Neural cell (in vitro differentiated cells): ENCODE measurements around the gene RIPK1. TPM values are rescaled to one million over a fixed set of nuclear protein-coding genes. Genes with fewer than 3 reads are reported as not detected.

ENCODE experiments used
- H2AFZ ChIP-seq: fragments of 200-600, 300-800 bp; sonication (generic), shearing (Covaris generic); 2 replicates; pipeline ENCODE4 v1.6.0; 2014; ENCODE audit warnings: low read depth, mild to moderate bottlenecking, antibody characterized with exemption, low read length, moderate library complexity
- H3F3A ChIP-seq: fragments of 200-600 bp; shearing (Covaris generic); 2 replicates; pipeline ENCODE4 v1.6.1; 2016; ENCODE audit warnings: mild to moderate bottlenecking, moderate library complexity, mixed read lengths, antibody characterized with exemption, low read length; ENCODE audit not compliant: insufficient read depth, poor library complexity, severe bottlenecking
- H3K27ac ChIP-seq: fragments of 200-600, 300-800 bp; sonication (generic), shearing (Covaris generic); 2 replicates; pipeline ENCODE4 v1.5.1; 2014; ENCODE audit warnings: mild to moderate bottlenecking, low read length, moderate library complexity
- H3K27me3 ChIP-seq: fragments of 300-800, 200-600 bp; sonication (generic), shearing (Covaris generic); 2 replicates; pipeline ENCODE4 v1.6.0; 2014; ENCODE audit warnings: mild to moderate bottlenecking, low read depth, low read length, moderate library complexity; ENCODE audit not compliant: insufficient read depth
- H3K36me3 ChIP-seq: fragments of 300-800, 200-600 bp; sonication (generic), shearing (Covaris generic); 2 replicates; pipeline ENCODE4 v1.5.1; 2014; ENCODE audit warnings: mild to moderate bottlenecking, antibody characterized with exemption, low read length, moderate library complexity; ENCODE audit not compliant: insufficient read depth
- H3K4me2 ChIP-seq: fragments of 300-800, 200-600 bp; sonication (generic), shearing (Covaris generic); 2 replicates; pipeline ENCODE4 v1.6.0; 2014; ENCODE audit warnings: mild to moderate bottlenecking, low read length
- H3K4me3 ChIP-seq: fragments of 300-800, 200-600 bp; sonication (generic), shearing (Covaris generic); 2 replicates; pipeline ENCODE4 v1.5.1; 2014; ENCODE audit warnings: mild to moderate bottlenecking, low read length, moderate library complexity
- H3K79me2 ChIP-seq: fragments of 200-600 bp; shearing (Covaris generic); replicated peaks from 2 replicates; pipeline ENCODE4 v1.6.0; 2014; ENCODE audit warnings: mild to moderate bottlenecking, low read length, moderate library complexity; ENCODE audit not compliant: insufficient read depth
- H3K9ac ChIP-seq: fragments of 300-800, 200-600 bp; sonication (generic), shearing (Covaris generic); 2 replicates; pipeline ENCODE4 v1.6.1; 2016; ENCODE audit warnings: mild to moderate bottlenecking, low read length, mixed read lengths
- H3K9me2 ChIP-seq: fragments of 200-600 bp; shearing (Covaris generic); 2 replicates; pipeline ENCODE4 v1.6.1; 2016; ENCODE audit warnings: mild to moderate bottlenecking, low read length, mixed read lengths; ENCODE audit not compliant: insufficient read depth
- H3K9me3 ChIP-seq: fragments of 200-600, 300-800 bp; sonication (generic), shearing (Covaris generic); 2 replicates; pipeline ENCODE4 v1.6.1; 2016; ENCODE audit warnings: mild to moderate bottlenecking, mixed run types, low read length, moderate library complexity, mixed read lengths
- H4K20me1 ChIP-seq: fragments of 200-600 bp; shearing (Covaris generic); 2 replicates; pipeline ENCODE4 v1.6.1; 2016; ENCODE audit warnings: mild to moderate bottlenecking, mixed run types; ENCODE audit not compliant: insufficient read depth
- CTCF ChIP-seq: fragments of 450-650 bp; IDR thresholded peaks from 2 replicates; pipeline ENCODE4 v1.5.1; 2014; ENCODE audit warnings: antibody characterized with exemption, mild to moderate bottlenecking, moderate library complexity; ENCODE audit not compliant: poor library complexity, severe bottlenecking
- EP300 ChIP-seq: fragments of 450-650 bp; conservative IDR thresholded peaks from 2 replicates; pipeline ENCODE4 v1.6.1; 2014; ENCODE audit warnings: antibody characterized with exemption, mild to moderate bottlenecking, moderate library complexity; ENCODE audit not compliant: poor library complexity, severe bottlenecking
- EZH2 ChIP-seq: fragments of 200-600, 300-800 bp; shearing (Covaris generic), sonication (generic); IDR thresholded peaks from 2 replicates; pipeline ENCODE4 v1.6.1; 2014; ENCODE audit warnings: antibody characterized with exemption, low read length, borderline replicate concordance, mild to moderate bottlenecking; ENCODE audit not compliant: insufficient read depth, poor library complexity, severe bottlenecking
- MXI1 ChIP-seq: fragments of 450-650 bp; conservative IDR thresholded peaks from 2 replicates; pipeline ENCODE4 v1.6.1; 2014; ENCODE audit warnings: antibody characterized with exemption, mild to moderate bottlenecking; ENCODE audit not compliant: poor library complexity, severe bottlenecking
- POLR2AphosphoS5 ChIP-seq: IDR thresholded peaks from 2 replicates; pipeline ENCODE4 v1.6.1; 2012
- RAD21 ChIP-seq: fragments of 450-650 bp; conservative IDR thresholded peaks from 2 replicates; pipeline ENCODE4 v1.6.1; 2014; ENCODE audit warnings: antibody characterized with exemption, mild to moderate bottlenecking, moderate library complexity
- SMC3 ChIP-seq: fragments of 450-650 bp; conservative IDR thresholded peaks from 2 replicates; pipeline ENCODE4 v1.6.1; 2014; ENCODE audit warnings: antibody characterized with exemption, mild to moderate bottlenecking, moderate library complexity; ENCODE audit not compliant: poor library complexity
- TAF1 ChIP-seq: IDR thresholded peaks from 2 replicates; pipeline ENCODE4 v1.6.1; 2012; ENCODE audit warnings: low read depth
- polyA plus RNA-seq: library from polyadenylated mRNA; depleted of rRNA; stranded (reverse); fragments of >200 nt; gene quantifications from 2 replicates; pipeline ENCODE4 v1.2.3, GENCODE V29; 2014
- TF ChIP-seq, protein P1 (sequence below): IDR thresholded peaks from 2 replicates; pipeline ENCODE4 v1.6.1; 2012; ENCODE audit warnings: borderline replicate concordance

RIPK1 gene
- polyA plus RNA-seq, 1 donor from 2014 or later: 8.5 TPM

DNA sequence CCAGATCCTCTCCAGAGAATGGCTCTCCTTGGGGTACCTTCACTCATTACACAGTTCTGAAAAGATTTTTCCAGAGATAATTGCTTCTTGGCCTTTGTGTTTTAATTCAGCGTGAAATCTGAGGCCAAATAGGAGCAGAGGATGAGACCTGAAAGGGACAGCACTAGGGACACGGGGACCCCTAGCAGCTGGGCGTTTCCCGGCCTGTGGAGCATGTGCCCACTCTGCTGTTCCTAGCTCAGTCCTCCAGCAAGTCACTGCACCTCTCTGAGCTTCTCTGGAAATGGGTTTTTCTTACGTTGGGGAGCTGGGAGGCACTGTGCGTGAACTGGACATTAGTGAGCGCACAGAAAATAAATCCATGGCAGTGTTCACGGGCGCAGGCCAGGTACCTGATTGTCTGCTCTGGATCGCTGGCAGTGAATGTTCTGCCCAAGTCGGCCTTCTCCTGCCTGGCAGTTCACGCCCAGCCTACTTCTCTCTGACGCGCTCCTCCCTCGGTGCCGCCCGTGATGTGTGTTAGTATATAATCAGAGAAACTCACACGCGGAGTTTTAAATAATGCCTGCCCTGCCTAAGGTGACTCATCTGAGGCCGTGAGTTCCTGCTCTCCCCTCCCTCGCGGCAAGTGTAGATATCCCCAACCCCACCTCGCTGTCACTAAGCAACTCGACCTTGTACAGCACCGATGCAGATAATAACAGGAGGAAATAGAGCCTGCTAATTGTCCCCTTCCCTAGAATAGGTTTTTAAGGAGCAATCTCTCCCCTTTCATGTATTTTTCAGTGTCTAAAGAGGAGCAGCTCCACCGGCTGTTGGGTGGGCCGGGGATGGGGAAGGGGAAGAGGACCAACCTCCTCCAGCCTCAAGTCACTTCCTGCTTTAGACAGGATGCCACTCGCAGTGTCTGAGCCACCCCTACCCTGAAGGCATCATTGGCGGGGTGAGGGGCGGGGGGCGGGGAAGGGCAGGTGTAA is 91.8 kb downstream of the RIPK1 start:
- Histone ChIP-seq H3K36me3 (no peaks in the 10 kb centered on the region), H3F3A (no peaks in the 10 kb centered on the region), H3K9ac (no peak overlapping the region), H3K79me2 (peaks cover 38% of the 10 kb centered on the region), H3K27ac (no peak overlapping the region), H3K4me2 (no peak overlapping the region), H3K27me3 (no peaks in the 10 kb centered on the region), H4K20me1 (no peaks in the 10 kb centered on the region), H2AFZ (no peak overlapping the region), H3K9me3 (no peaks in the 10 kb centered on the region), H3K4me3 (peak overlapping the region; percentile 3), H3K9me2 (no peaks in the 10 kb centered on the region)
- TF ChIP-seq SMC3: no peak
- no peak for TF ChIP-seq EZH2
- TF ChIP-seq POLR2AphosphoS5: peak; percentile 23
- TF ChIP-seq CTCF: no peak
- TF ChIP-seq MXI1: no peak

- Histone ChIP-seq H3K27ac (peak overlapping the region; percentile 84), H3K9ac (peak overlapping the region; percentile 94), H3K9me3 (no peaks in the 10 kb centered on the region), H3K4me2 (peak overlapping the region; percentile 44), H3K79me2 (peaks cover 26% of the 10 kb centered on the region), H4K20me1 (no peaks in the 10 kb centered on the region), H3K36me3 (no peaks in the 10 kb centered on the region), H3K9me2 (no peaks in the 10 kb centered on the region), H3K27me3 (no peaks in the 10 kb centered on the region), H2AFZ (no peak overlapping the region), H3K4me3 (peak overlapping the region; percentile 90), H3F3A (no peaks in the 10 kb centered on the region)
- TF ChIP-seq CTCF (no peak), EP300 (no peak), MXI1 (no peak), SMC3 (no peak), EZH2 (no peak), RAD21 (no peak), TAF1 (no peak), POLR2AphosphoS5 (no peak)
- TF ChIP-seq, protein P1, sequence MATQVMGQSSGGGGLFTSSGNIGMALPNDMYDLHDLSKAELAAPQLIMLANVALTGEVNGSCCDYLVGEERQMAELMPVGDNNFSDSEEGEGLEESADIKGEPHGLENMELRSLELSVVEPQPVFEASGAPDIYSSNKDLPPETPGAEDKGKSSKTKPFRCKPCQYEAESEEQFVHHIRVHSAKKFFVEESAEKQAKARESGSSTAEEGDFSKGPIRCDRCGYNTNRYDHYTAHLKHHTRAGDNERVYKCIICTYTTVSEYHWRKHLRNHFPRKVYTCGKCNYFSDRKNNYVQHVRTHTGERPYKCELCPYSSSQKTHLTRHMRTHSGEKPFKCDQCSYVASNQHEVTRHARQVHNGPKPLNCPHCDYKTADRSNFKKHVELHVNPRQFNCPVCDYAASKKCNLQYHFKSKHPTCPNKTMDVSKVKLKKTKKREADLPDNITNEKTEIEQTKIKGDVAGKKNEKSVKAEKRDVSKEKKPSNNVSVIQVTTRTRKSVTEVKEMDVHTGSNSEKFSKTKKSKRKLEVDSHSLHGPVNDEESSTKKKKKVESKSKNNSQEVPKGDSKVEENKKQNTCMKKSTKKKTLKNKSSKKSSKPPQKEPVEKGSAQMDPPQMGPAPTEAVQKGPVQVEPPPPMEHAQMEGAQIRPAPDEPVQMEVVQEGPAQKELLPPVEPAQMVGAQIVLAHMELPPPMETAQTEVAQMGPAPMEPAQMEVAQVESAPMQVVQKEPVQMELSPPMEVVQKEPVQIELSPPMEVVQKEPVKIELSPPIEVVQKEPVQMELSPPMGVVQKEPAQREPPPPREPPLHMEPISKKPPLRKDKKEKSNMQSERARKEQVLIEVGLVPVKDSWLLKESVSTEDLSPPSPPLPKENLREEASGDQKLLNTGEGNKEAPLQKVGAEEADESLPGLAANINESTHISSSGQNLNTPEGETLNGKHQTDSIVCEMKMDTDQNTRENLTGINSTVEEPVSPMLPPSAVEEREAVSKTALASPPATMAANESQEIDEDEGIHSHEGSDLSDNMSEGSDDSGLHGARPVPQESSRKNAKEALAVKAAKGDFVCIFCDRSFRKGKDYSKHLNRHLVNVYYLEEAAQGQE: no peak
Measured at GRCh38 chr6:3162067-3162497, 93.8 kb downstream of the RIPK1 start.
